HFFc6 (cell line): Measurements from ENCODE around the gene ELAPOR2. TPM values are rescaled to one million over a fixed set of nuclear protein-coding genes. Genes with fewer than 3 reads are reported as not detected.

Experiments
- DNase-seq: peaks from one replicate; pipeline ENCODE4 v3.0.0-alpha.2; 2018
- H3K27ac Mint-ChIP-seq: 2 replicates; pipeline ENCODE4 v1.8.0; 2020; ENCODE audit warnings: mild to moderate bottlenecking, mixed read lengths
- H3K27me3 Mint-ChIP-seq: 2 replicates; pipeline ENCODE4 v1.8.0; 2021; ENCODE audit warnings: mild to moderate bottlenecking, moderate library complexity, mixed read lengths; ENCODE audit not compliant: insufficient read depth
- H3K36me3 Mint-ChIP-seq: 2 replicates; pipeline ENCODE4 v1.8.0; 2021; ENCODE audit warnings: low read depth, mixed read lengths
- H3K4me1 Mint-ChIP-seq: 2 replicates; pipeline ENCODE4 v1.8.0; 2020; ENCODE audit warnings: low read depth, mixed read lengths
- H3K4me3 Mint-ChIP-seq: 2 replicates; pipeline ENCODE4 v1.8.0; 2020; ENCODE audit warnings: mild to moderate bottlenecking, moderate library complexity, mixed read lengths
- H3K9me3 Mint-ChIP-seq: 2 replicates; pipeline ENCODE4 v1.8.0; 2020; ENCODE audit warnings: mild to moderate bottlenecking, mixed read lengths
- CTCF ChIP-seq: fragments of 200-600 bp; sonication (generic); IDR thresholded peaks from 2 replicates; pipeline ENCODE4 v1.5.0; 2021; ENCODE audit warnings: antibody characterized with exemption, mild to moderate bottlenecking
- long read RNA-seq: library from polyadenylated mRNA; unstranded; transcript quantifications from one replicate; pipeline ENCODE4 v2.0.0, GENCODE V29; 2019
- total RNA-seq, 6 experiments: library from RNA; stranded (reverse); fragmentation: NEBNext Ultra II Directional; extraction: Animal tissue kit (Norgen Biotek cat#: 25700); gene quantifications; 2 replicates in 1 of 6; 3 replicates in 5 of 6; pipeline ENCODE4 v1.2.3, GENCODE V29; 2021

ELAPOR2 gene, protein sequence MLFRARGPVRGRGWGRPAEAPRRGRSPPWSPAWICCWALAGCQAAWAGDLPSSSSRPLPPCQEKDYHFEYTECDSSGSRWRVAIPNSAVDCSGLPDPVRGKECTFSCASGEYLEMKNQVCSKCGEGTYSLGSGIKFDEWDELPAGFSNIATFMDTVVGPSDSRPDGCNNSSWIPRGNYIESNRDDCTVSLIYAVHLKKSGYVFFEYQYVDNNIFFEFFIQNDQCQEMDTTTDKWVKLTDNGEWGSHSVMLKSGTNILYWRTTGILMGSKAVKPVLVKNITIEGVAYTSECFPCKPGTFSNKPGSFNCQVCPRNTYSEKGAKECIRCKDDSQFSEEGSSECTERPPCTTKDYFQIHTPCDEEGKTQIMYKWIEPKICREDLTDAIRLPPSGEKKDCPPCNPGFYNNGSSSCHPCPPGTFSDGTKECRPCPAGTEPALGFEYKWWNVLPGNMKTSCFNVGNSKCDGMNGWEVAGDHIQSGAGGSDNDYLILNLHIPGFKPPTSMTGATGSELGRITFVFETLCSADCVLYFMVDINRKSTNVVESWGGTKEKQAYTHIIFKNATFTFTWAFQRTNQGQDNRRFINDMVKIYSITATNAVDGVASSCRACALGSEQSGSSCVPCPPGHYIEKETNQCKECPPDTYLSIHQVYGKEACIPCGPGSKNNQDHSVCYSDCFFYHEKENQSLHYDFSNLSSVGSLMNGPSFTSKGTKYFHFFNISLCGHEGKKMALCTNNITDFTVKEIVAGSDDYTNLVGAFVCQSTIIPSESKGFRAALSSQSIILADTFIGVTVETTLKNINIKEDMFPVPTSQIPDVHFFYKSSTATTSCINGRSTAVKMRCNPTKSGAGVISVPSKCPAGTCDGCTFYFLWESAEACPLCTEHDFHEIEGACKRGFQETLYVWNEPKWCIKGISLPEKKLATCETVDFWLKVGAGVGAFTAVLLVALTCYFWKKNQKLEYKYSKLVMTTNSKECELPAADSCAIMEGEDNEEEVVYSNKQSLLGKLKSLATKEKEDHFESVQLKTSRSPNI
- total RNA-seq, result under 1 TPM in 4 of 6 experiments, not detected in 2; 0.11 to 0.36 (median 0.25) TPM
- long read RNA-seq, result 0 reads

GRCh38 chr7:87059525-87060287, at the start of gene ELAPOR2:
TSS of gene ELAPOR2 (minus strand) at chr7:87059654. CDS start at chr7:87059513, 141 bp downstream.
- no peak for TF ChIP-seq CTCF
- H3K4me3 Mint-ChIP-seq, result peak within 1 kb of the TSS; percentile 72
- H3K4me1 Mint-ChIP-seq, result 0 out of 2 replicates have a peak, but pooled peaks cover 6% of the 10 kb centered on the region
- no peak for DNase-seq
- H3K27ac Mint-ChIP-seq, result no peak within 1 kb of the TSS
- peaks cover 10% of the 10 kb centered on the region for H3K27me3 Mint-ChIP-seq
- no peaks in the 10 kb centered on the region for H3K36me3 Mint-ChIP-seq
- H3K9me3 Mint-ChIP-seq, result no peaks in the 10 kb centered on the region

- no peaks in the 10 kb centered on the region for H3K4me1 Mint-ChIP-seq
- H3K36me3 Mint-ChIP-seq, result no peaks in the 10 kb centered on the region
- no peak for TF ChIP-seq CTCF
- no peak overlapping the region for H3K4me3 Mint-ChIP-seq
- H3K9me3 Mint-ChIP-seq, result no peaks in the 10 kb centered on the region
- H3K27me3 Mint-ChIP-seq, result no peaks in the 10 kb centered on the region; the same call in 1 of the 2 replicates
- no peak overlapping the region for H3K27ac Mint-ChIP-seq
- DNase-seq, result no peak
These were observed 48.7 kb upstream of the ELAPOR2 start for GRCh38 chr7:87107949-87108776.

DNA sequence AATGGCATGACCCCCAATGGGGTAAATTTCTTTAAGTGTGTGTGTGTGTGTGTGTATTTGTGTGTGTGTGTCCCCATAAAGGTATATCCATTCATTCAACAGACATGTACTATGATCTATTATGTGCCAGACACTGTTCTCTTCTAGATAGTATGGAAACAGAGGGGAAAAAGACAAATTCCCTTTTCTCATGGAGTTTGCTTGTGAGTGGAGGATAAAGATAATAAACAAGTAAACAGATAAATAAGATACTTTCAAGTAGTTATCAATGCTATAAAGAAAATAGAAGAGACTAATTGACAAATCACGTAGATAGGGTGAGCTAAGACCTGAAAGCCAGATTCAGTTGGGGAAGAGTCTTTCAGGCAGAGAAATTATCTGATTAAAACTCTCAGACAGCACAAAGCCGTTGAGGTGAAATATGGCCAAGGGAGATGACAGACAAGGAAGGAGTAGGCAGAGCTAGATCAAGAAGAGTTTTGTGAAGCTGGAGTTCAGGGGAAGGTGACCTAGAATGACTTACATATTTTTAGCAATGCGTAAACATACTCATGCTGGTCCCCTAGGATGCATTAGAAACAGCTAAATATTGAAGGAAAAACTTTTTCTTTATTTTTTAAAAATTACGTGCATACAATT, 47.6 kb upstream of the ELAPOR2 start:
- Mint-ChIP-seq H3K27ac (no peak overlapping the region), H3K4me3 (no peak overlapping the region), H3K27me3 (no peaks in the 10 kb centered on the region; the same call in 1 of the 2 replicates), H3K36me3 (no peaks in the 10 kb centered on the region), H3K4me1 (no peaks in the 10 kb centered on the region), H3K9me3 (no peaks in the 10 kb centered on the region)
- DNase-seq, result no peak
- TF ChIP-seq CTCF, result no peak

- DNase-seq, result no peak
- Mint-ChIP-seq H3K27ac (no peak overlapping the region), H3K9me3 (no peaks in the 10 kb centered on the region)
These were observed 45.9 kb upstream of the ELAPOR2 start for GRCh38 chr7:87105401-87105800.

More at GRCh38 chr7:87105401-87105800, 45.9 kb upstream of the ELAPOR2 start:
- TF ChIP-seq CTCF, result no peak
- Mint-ChIP-seq H3K36me3 (no peaks in the 10 kb centered on the region), H3K27me3 (no peaks in the 10 kb centered on the region; the same call in 1 of the 2 replicates), H3K4me3 (no peak overlapping the region), H3K4me1 (no peaks in the 10 kb centered on the region)
